Spleen (tissue), 11 donors: ENCODE results near the gene PRR29. TPM values are rescaled to one million over a fixed set of nuclear protein-coding genes. Genes with fewer than 3 reads are reported as not detected.
"Not testable (repeated sequence)": the region's sequence is repeated elsewhere in the genome, so short reads cannot be mapped to it uniquely, and the experiment has no call there.

Experiments
- DNase-seq: peaks from one replicate; pipeline ENCODE4 v3.0.0-alpha.2; 2020
- H3K27ac ChIP-seq, 8 donors: fragments of 200-600 bp; sonication (generic) in 7 of 8; 1 replicate in 4 of 8; 2 replicates in 4 of 8; pipeline versions ENCODE4 v1.5.0 to v1.8.0; 2016 to 2021; ENCODE audit warnings: inconsistent platforms in 4 of 8, mild to moderate bottlenecking in 4 of 8, moderate library complexity in 1 of 8
- H3K27me3 ChIP-seq, 7 donors: fragments of 200-600 bp; sonication (generic) in 6 of 7; replicated peaks in 1 of 7; 1 replicate in 4 of 7; 2 replicates in 3 of 7; pipeline versions ENCODE4 v1.5.0 to v1.8.0; 2016 to 2021; ENCODE audit warnings: inconsistent platforms in 3 of 7, mild to moderate bottlenecking in 1 of 7
- H3K36me3 ChIP-seq, 6 donors: fragments of 200-600 bp; sonication (generic) in 5 of 6; 1 replicate in 4 of 6; 2 replicates in 2 of 6; pipeline versions ENCODE4 v1.5.0 to v1.8.0; 2016 to 2021; ENCODE audit warnings: inconsistent platforms in 2 of 6
- H3K4me1 ChIP-seq, 6 donors: fragments of 200-600 bp; sonication (generic) in 5 of 6; 1 replicate in 3 of 6; 2 replicates in 3 of 6; pipeline versions ENCODE4 v1.5.0 to v1.8.0; 2016 to 2021; ENCODE audit warnings: inconsistent platforms in 3 of 6
- H3K4me3 ChIP-seq, 8 donors: fragments of 200-600 bp; sonication (generic) in 7 of 8; 1 replicate in 4 of 8; 2 replicates in 4 of 8; pipeline versions ENCODE4 v1.5.0 to v1.8.0; 2016 to 2021; ENCODE audit warnings: inconsistent platforms in 4 of 8, mild to moderate bottlenecking in 4 of 8, moderate library complexity in 2 of 8
- H3K9me3 ChIP-seq, 8 donors: fragments of 200-600 bp; sonication (generic) in 7 of 8; 1 replicate in 4 of 8; 2 replicates in 4 of 8; pipeline versions ENCODE4 v1.5.0 to v1.8.0; 2016 to 2021; ENCODE audit warnings: inconsistent platforms in 4 of 8
- CTCF ChIP-seq, 11 experiments: fragments of 200-600 bp in 7 of 11; fragments of 450-650 bp in 4 of 11; sonication (generic) in 4 of 11; IDR thresholded peaks in 8 of 11; conservative IDR thresholded peaks in 3 of 11; 1 replicate in 7 of 11; 2 replicates in 4 of 11; pipeline versions ENCODE4 v1.4.0 to v1.8.0; 2016 to 2021; ENCODE audit warnings: antibody characterized with exemption in 11 of 11, inconsistent platforms in 4 of 11, mild to moderate bottlenecking in 1 of 11
- POLR2A ChIP-seq, 3 donors: fragments of 450-650 bp; IDR thresholded peaks; one replicate each; pipeline ENCODE4 v1.5.1; 2017; ENCODE audit warnings: antibody characterized with exemption in 3 of 3, mild to moderate bottlenecking in 1 of 3
- POLR2AphosphoS5 ChIP-seq, 3 donors: sonication (generic); formaldehyde crosslinking; IDR thresholded peaks; one replicate each; pipeline ENCODE4 v1.5.1; 2017; ENCODE audit warnings: antibody characterized with exemption in 3 of 3
- whole genome bisulfite sequencing, 5 donors: extraction: QIAGEN DNeasy Blood & Tissue Kit in 3 of 5; methylation state at CpG; one replicate each; pipeline versions ENCODE4 v1.1.5 to v1.1.7; 2013 to 2018; 5-methylcytosine and 5-hydroxymethylcytosine counted together
- intact Hi-C: fragments of 100-400 bp; cut with DNase I; formaldehyde crosslinking; loops from one replicate; pipeline ENCODE4 v1.15.0; 2023; ENCODE audit warnings: low total_unique reads
- polyA plus RNA-seq, 3 donors: library from polyadenylated mRNA; stranded (reverse); fragments of 200-250 nt; gene quantifications; one replicate each; pipeline ENCODE4 v1.2.1, GENCODE V29; 2013
- total RNA-seq, 7 donors: library from RNA; depleted of rRNA in 3 of 7; stranded (reverse); fragments of >200 nt in 3 of 7; fragmentation: NEBNext Ultra II Directional in 4 of 7; extraction: Animal tissue kit (Norgen Biotek cat#: 25700) in 4 of 7; gene quantifications; one replicate each; pipeline versions ENCODE4 v1.1.0 to v1.2.1, GENCODE V29; 2016 to 2021
- donor health status: healthy with polysubstance abuse.
- donor health status: DM: no; HTN: no; CAD: no; lungs with moderate emphysema.
- donor health status: DM: no; HTN: no; CAD: no.
- donor health status: Bipolar disorder and iron deficiency.
- donor health status: healthy.
- donor health status: DM: no; HTN: no; CAD: no.
- donor health status: DM: yes; HTN: yes; CAD: no.

The PRR29 gene
- total and polyA plus RNA-seq, 10 donors: 0.65 to 9.1 (median 3.4) TPM

- TF ChIP-seq POLR2AphosphoS5 (IDR thresholded peaks at IDR 0.05): no peak
- TF ChIP-seq POLR2A (IDR thresholded peaks at IDR 0.05): no peak
- TF ChIP-seq CTCF (IDR thresholded peaks at IDR 0.05 in 8 of 11, conservative IDR thresholded peaks at IDR 0.05 in 3 of 11): no peak
Observed at GRCh38 chr17:63978272-63979200, 19.6 kb upstream of the PRR29 start.

GRCh38 chr17:63982641-63983040, 15.5 kb upstream of the PRR29 start:
- not testable (repeated sequence) for H3K36me3 ChIP-seq, H3K4me3 ChIP-seq, DNase-seq, H3K27me3 ChIP-seq
- Histone ChIP-seq H3K4me1 (peaks cover 26 to 82% (median 56%) of the 10 kb centered on the region in 6 donors), H3K9me3 (peaks cover 0 to 17% (median 8%) of the 10 kb centered on the region in 8 donors), H3K27ac (peak overlapping the region in 5 of 8 donors; percentile 71 to 83 (median 75))
- intact Hi-C loops: loop anchor here (10.0 kb wide), 1 partner anchor 58 kb away; no protein-coding TSS in a partner anchor
- 89 to 98% (median 92%) methylated on average over 2 of the region's 2 CpGs for WGBS, 5 donors

More at GRCh38 chr17:63978272-63979200, 19.6 kb upstream of the PRR29 start:
- Histone ChIP-seq H3K27ac (no peak overlapping the region), H3K27me3 (no peaks in the 10 kb centered on the region), H3K4me1 (peaks cover 8 to 41% (median 21%) of the 10 kb centered on the region in 6 donors), H3K36me3 (no peaks in the 10 kb centered on the region), H3K9me3 (peaks cover 0 to 17% (median 8%) of the 10 kb centered on the region in 8 donors), H3K4me3 (no peak overlapping the region)
- DNase-seq: no peak
- intact Hi-C loops: no loop called here
- WGBS, 5 donors: 74 to 84% (median 75%) methylated on average over 13 of the region's 13 CpGs

GRCh38 chr17:63983320-63983719, 14.8 kb upstream of the PRR29 start:
- Histone ChIP-seq H3K9me3 (peaks cover 0 to 17% (median 8%) of the 10 kb centered on the region in 8 donors), H3K4me3 (no peak overlapping the region), H3K4me1 (peaks cover 26 to 88% (median 62%) of the 10 kb centered on the region in 6 donors), H3K27me3 (no peaks in the 10 kb centered on the region), H3K36me3 (no peaks in the 10 kb centered on the region), H3K27ac (peak overlapping the region in 7 of 8 donors; percentile 27 to 83 (median 75))
- DNase-seq: no peak
- TF ChIP-seq CTCF (IDR thresholded peaks at IDR 0.05 in 8 of 11, conservative IDR thresholded peaks at IDR 0.05 in 3 of 11): no peak
- peak in 2 of 3 donors; percentile 31 to 67 for TF ChIP-seq POLR2AphosphoS5 (IDR thresholded peaks at IDR 0.05)
- 22 to 29% (median 25%) methylated on average over 7 of the region's 7 CpGs for WGBS, 5 donors
- intact Hi-C loops: loop anchor here (10.0 kb wide), 1 partner anchor 59 kb away; no protein-coding TSS in a partner anchor

- TF ChIP-seq POLR2A (IDR thresholded peaks at IDR 0.05) (no peak), CTCF (IDR thresholded peaks at IDR 0.05 in 8 of 11, conservative IDR thresholded peaks at IDR 0.05 in 3 of 11) (no peak)
Observed at GRCh38 chr17:63984236-63984635, 13.9 kb upstream of the PRR29 start.

More at GRCh38 chr17:63984236-63984635, 13.9 kb upstream of the PRR29 start:
- no peak for DNase-seq
- Histone ChIP-seq H3K27ac (peak overlapping the region in 6 of 8 donors; percentile 43 to 83 (median 75)), H3K27me3 (no peaks in the 10 kb centered on the region), H3K9me3 (peaks cover 0 to 17% (median 8%) of the 10 kb centered on the region in 8 donors), H3K4me3 (no peak overlapping the region), H3K36me3 (no peaks in the 10 kb centered on the region), H3K4me1 (peaks cover 26 to 88% (median 70%) of the 10 kb centered on the region in 6 donors)
- WGBS, 5 donors: 53 to 73% (median 61%) methylated on average over 5 of the region's 5 CpGs
- intact Hi-C loops: loop anchor here (10.0 kb wide), 1 partner anchor 59 kb away; no protein-coding TSS in a partner anchor
